Skeletal muscle satellite cell (primary cell): ENCODE data around the gene GDAP1L1.
"Not testable (repeated sequence)": the region's sequence is repeated elsewhere in the genome, so short reads cannot be mapped to it uniquely, and the experiment has no call there.

Source experiments
- H3K27me3 ChIP-seq: 2 replicates; pipeline ENCODE4 v1.7.0; 2013; ENCODE audit warnings: low read length; ENCODE audit not compliant: control insufficient read depth, insufficient read depth
- H3K36me3 ChIP-seq: 2 replicates; pipeline ENCODE4 v1.7.0; 2013; ENCODE audit warnings: mild to moderate bottlenecking, control low read depth, low read length; ENCODE audit not compliant: insufficient read depth
- H3K4me1 ChIP-seq: 2 replicates; pipeline ENCODE4 v1.7.0; 2013; ENCODE audit warnings: low read length; ENCODE audit not compliant: control insufficient read depth, insufficient read depth
- H3K4me2 ChIP-seq: 2 replicates; pipeline ENCODE4 v1.7.0; 2013; ENCODE audit warnings: mild to moderate bottlenecking, low read length
- H3K4me3 ChIP-seq: 2 replicates; pipeline ENCODE4 v1.7.0; 2013; ENCODE audit warnings: low read length
- H3K9ac ChIP-seq: 2 replicates; pipeline ENCODE4 v1.7.0; 2013; ENCODE audit warnings: mild to moderate bottlenecking, low read depth, low read length, moderate library complexity
- H3K9me3 ChIP-seq: replicated peaks from 2 replicates; pipeline ENCODE4 v1.7.0; 2013; ENCODE audit warnings: mild to moderate bottlenecking, control low read depth, low read length

GDAP1L1 gene

GRCh38 chr20:44287272-44288097, 40.4 kb downstream of the GDAP1L1 start:
- no peaks in the 10 kb centered on the region for H3K9me3 ChIP-seq
- no peak overlapping the region for H3K4me3 ChIP-seq
- no peak overlapping the region for H3K4me2 ChIP-seq
- H3K4me1 ChIP-seq: peaks cover 6% of the 10 kb centered on the region
- H3K36me3 ChIP-seq: no peaks in the 10 kb centered on the region
- no peaks in the 10 kb centered on the region for H3K27me3 ChIP-seq
- no peak overlapping the region for H3K9ac ChIP-seq

GRCh38 chr20:44288252-44288651, 41.1 kb downstream of the GDAP1L1 start:
- Histone ChIP-seq H3K9me3 (no peaks in the 10 kb centered on the region), H3K4me1 (peaks cover 6% of the 10 kb centered on the region), H3K9ac (no peak overlapping the region), H3K4me2 (no peak overlapping the region), H3K4me3 (no peak overlapping the region), H3K36me3 (no peaks in the 10 kb centered on the region), H3K27me3 (no peaks in the 10 kb centered on the region)

GRCh38 chr20:44291754-44292153, 44.6 kb downstream of the GDAP1L1 start:
- Histone ChIP-seq H3K4me2 (no peak overlapping the region), H3K9ac (no peak overlapping the region), H3K36me3 (no peaks in the 10 kb centered on the region), H3K4me3 (no peak overlapping the region), H3K27me3 (no peaks in the 10 kb centered on the region), H3K4me1 (peaks cover 6% of the 10 kb centered on the region), H3K9me3 (no peaks in the 10 kb centered on the region)

- Histone ChIP-seq H3K4me2 (no peak overlapping the region), H3K4me3 (no peak overlapping the region), H3K9me3 (no peaks in the 10 kb centered on the region), H3K9ac (no peak overlapping the region), H3K4me1 (no peaks in the 10 kb centered on the region), H3K27me3 (no peaks in the 10 kb centered on the region), H3K36me3 (no peaks in the 10 kb centered on the region)
Measured at GRCh38 chr20:44296011-44296410, 48.9 kb downstream of the GDAP1L1 start.

- Histone ChIP-seq H3K9me3 (no peaks in the 10 kb centered on the region), H3K36me3 (no peaks in the 10 kb centered on the region), H3K27me3 (no peaks in the 10 kb centered on the region), H3K4me3 (no peak overlapping the region), H3K4me2 (no peak overlapping the region), H3K9ac (no peak overlapping the region), H3K4me1 (no peaks in the 10 kb centered on the region)
Measured at GRCh38 chr20:44297721-44298120, 50.6 kb downstream of the GDAP1L1 start.

- H3K4me2 ChIP-seq, H3K4me1 ChIP-seq, H3K9ac ChIP-seq, H3K9me3 ChIP-seq, H3K27me3 ChIP-seq, H3K4me3 ChIP-seq, H3K36me3 ChIP-seq: not testable (repeated sequence)
Measured at GRCh38 chr20:44299011-44299535, 52.0 kb downstream of the GDAP1L1 start.

GRCh38 chr20:44301285-44301684, 54.2 kb downstream of the GDAP1L1 start:
- H3K4me1 ChIP-seq: no peaks in the 10 kb centered on the region
- H3K9ac ChIP-seq: no peak overlapping the region
- no peak overlapping the region for H3K4me3 ChIP-seq
- no peaks in the 10 kb centered on the region for H3K27me3 ChIP-seq
- no peaks in the 10 kb centered on the region for H3K9me3 ChIP-seq
- no peak overlapping the region for H3K4me2 ChIP-seq
- no peaks in the 10 kb centered on the region for H3K36me3 ChIP-seq

- no peaks in the 10 kb centered on the region for H3K36me3 ChIP-seq
- no peak overlapping the region for H3K9ac ChIP-seq
- H3K9me3 ChIP-seq: no peaks in the 10 kb centered on the region
- H3K27me3 ChIP-seq: no peaks in the 10 kb centered on the region
- no peak overlapping the region for H3K4me3 ChIP-seq
- H3K4me1 ChIP-seq: no peaks in the 10 kb centered on the region
- H3K4me2 ChIP-seq: no peak overlapping the region
Measured at GRCh38 chr20:44302026-44302669, 55.0 kb downstream of the GDAP1L1 start.

- H3K4me1 ChIP-seq: no peaks in the 10 kb centered on the region
- H3K4me3 ChIP-seq: no peak overlapping the region
- no peak overlapping the region for H3K4me2 ChIP-seq
- H3K9me3 ChIP-seq: no peaks in the 10 kb centered on the region
- H3K27me3 ChIP-seq: no peaks in the 10 kb centered on the region
- no peaks in the 10 kb centered on the region for H3K36me3 ChIP-seq
- no peak overlapping the region for H3K9ac ChIP-seq
Measured at GRCh38 chr20:44302736-44303135, 55.6 kb downstream of the GDAP1L1 start.

- Histone ChIP-seq H3K36me3 (no peaks in the 10 kb centered on the region), H3K4me2 (no peak overlapping the region), H3K9me3 (no peaks in the 10 kb centered on the region), H3K4me1 (no peaks in the 10 kb centered on the region), H3K4me3 (no peak overlapping the region), H3K27me3 (no peaks in the 10 kb centered on the region), H3K9ac (no peak overlapping the region)
Measured at GRCh38 chr20:44304383-44304782, 57.3 kb downstream of the GDAP1L1 start.

GRCh38 chr20:44306927-44307326, 59.8 kb downstream of the GDAP1L1 start:
- H3K27me3 ChIP-seq: no peaks in the 10 kb centered on the region
- no peak overlapping the region for H3K9ac ChIP-seq

More at GRCh38 chr20:44306927-44307326, 59.8 kb downstream of the GDAP1L1 start:
- Histone ChIP-seq H3K9me3 (no peaks in the 10 kb centered on the region), H3K4me1 (peaks cover 6% of the 10 kb centered on the region), H3K36me3 (no peaks in the 10 kb centered on the region), H3K4me2 (no peak overlapping the region), H3K4me3 (no peak overlapping the region)
